ENCODE measurements around the gene RNF187. TPM values are rescaled to one million over a fixed set of nuclear protein-coding genes. Genes with fewer than 3 reads are reported as not detected.

Gene RNF187
- total RNA-seq, 3 donors from 2014 or later (not counting 1 experiment from before 2014, with no cell fraction given): 68.6 to 102 (median 77.3) TPM

GRCh38 chr1:228471154-228471761, 15.9 kb upstream of the RNF187 start:
- peaks cover 12% of the 10 kb centered on the region for H3K4me1 ChIP-seq (ENCODE audit: control insufficient read depth, insufficient read depth, low read length)
- intact Hi-C loops (cut with micrococcal nuclease): no loop called here
- H3K9me3 Mint-ChIP-seq: no peaks in the 10 kb centered on the region
- H3K27ac ChIP-seq (ENCODE audit: low read length): no peak overlapping the region
- H3K9me3 ChIP-seq (ENCODE audit: control insufficient read depth, insufficient read depth, low read length): peaks cover 3% of the 10 kb centered on the region
- H3K4me3 Mint-ChIP-seq: no peak overlapping the region
- no peak overlapping the region for H3K4me3 ChIP-seq (ENCODE audit: low read length)
- no peaks in the 10 kb centered on the region for H3K36me3 ChIP-seq (ENCODE audit: control insufficient read depth, insufficient read depth, low read length)
- peaks cover 21 to 28% of the 10 kb centered on the region in 2 donors for H3K4me1 Mint-ChIP-seq
- DNase-seq (no peak), ATAC-seq (no peak)
- no peak overlapping the region for H3K27ac Mint-ChIP-seq
- no peaks in the 10 kb centered on the region for H3K36me3 Mint-ChIP-seq
- peaks cover 25 to 27% of the 10 kb centered on the region in 2 donors for H3K27me3 Mint-ChIP-seq (ENCODE audit: low read depth in 2 of 2)
- TF ChIP-seq CTCF (IDR thresholded peaks at IDR 0.05): no peak
- peaks cover 12% of the 10 kb centered on the region for H3K27me3 ChIP-seq (ENCODE audit: control insufficient read depth, insufficient read depth, low read length)
- 64% methylated on average over 37 of the region's 37 CpGs for WGBS (ENCODE audit: insufficient coverage)

GRCh38 chr1:228471762-228472398, 15.3 kb upstream of the RNF187 start:
- peaks cover 12% of the 10 kb centered on the region for H3K27me3 ChIP-seq (ENCODE audit: control insufficient read depth, insufficient read depth, low read length)
- no peak overlapping the region for H3K27ac ChIP-seq (ENCODE audit: low read length)
- H3K4me1 ChIP-seq (ENCODE audit: control insufficient read depth, insufficient read depth, low read length): peaks cover 12% of the 10 kb centered on the region
- peaks cover 3% of the 10 kb centered on the region for H3K9me3 ChIP-seq (ENCODE audit: control insufficient read depth, insufficient read depth, low read length)
- intact Hi-C loops (cut with micrococcal nuclease): no loop called here
- H3K4me3 Mint-ChIP-seq: no peak overlapping the region
- 70% methylated on average over 5 of the region's 5 CpGs for WGBS (ENCODE audit: insufficient coverage)
- no peaks in the 10 kb centered on the region for H3K9me3 Mint-ChIP-seq
- peaks cover 21 to 22% of the 10 kb centered on the region in 2 donors for H3K4me1 Mint-ChIP-seq
- DNase-seq (peak in 1 of 2 donors; percentile 63), ATAC-seq (peak; percentile 49 to 86 (median 75))
- no peak overlapping the region for H3K27ac Mint-ChIP-seq
- TF ChIP-seq CTCF (IDR thresholded peaks at IDR 0.05): peak; percentile 73
- peaks cover 24 to 25% of the 10 kb centered on the region in 2 donors for H3K27me3 Mint-ChIP-seq (ENCODE audit: low read depth in 2 of 2)
- no peak overlapping the region for H3K4me3 ChIP-seq (ENCODE audit: low read length)
- H3K36me3 ChIP-seq (ENCODE audit: control insufficient read depth, insufficient read depth, low read length): no peaks in the 10 kb centered on the region
- H3K36me3 Mint-ChIP-seq: no peaks in the 10 kb centered on the region

- Mint-ChIP-seq H3K4me3 (no peak overlapping the region), H3K36me3 (no peaks in the 10 kb centered on the region), H3K27ac (peak overlapping the region in 1 of 2 donors; percentile 5), H3K9me3 (no peaks in the 10 kb centered on the region), H3K27me3 (ENCODE audit: low read depth in 2 of 2) (peaks cover 16 to 19% of the 10 kb centered on the region in 2 donors), H3K4me1 (peaks cover 21% of the 10 kb centered on the region in 2 donors)
- Histone ChIP-seq H3K36me3 (ENCODE audit: control insufficient read depth, insufficient read depth, low read length) (no peaks in the 10 kb centered on the region), H3K4me3 (ENCODE audit: low read length) (no peak overlapping the region), H3K4me1 (ENCODE audit: control insufficient read depth, insufficient read depth, low read length) (peaks cover 12% of the 10 kb centered on the region), H3K9me3 (ENCODE audit: control insufficient read depth, insufficient read depth, low read length) (peaks cover 3% of the 10 kb centered on the region), H3K27me3 (ENCODE audit: control insufficient read depth, insufficient read depth, low read length) (peaks cover 12% of the 10 kb centered on the region), H3K27ac (ENCODE audit: low read length) (no peak overlapping the region)
- WGBS (ENCODE audit: insufficient coverage): 33% methylated on average over 6 of the region's 7 CpGs
- DNase-seq (no peak), ATAC-seq (peak in 1 of 3 donors; percentile 49)
- no peak for TF ChIP-seq CTCF (IDR thresholded peaks at IDR 0.05)
- intact Hi-C loops (cut with micrococcal nuclease): no loop called here
Observed at GRCh38 chr1:228472655-228473054, 14.5 kb upstream of the RNF187 start.

Measured in natural killer cell (primary cell).